LNCAP (cell line): ENCODE data around the gene PDE4D.

Source experiments
- CTCF ChIP-seq: fragments of 450-650 bp; IDR thresholded peaks from 2 replicates; pipeline ENCODE4 v1.5.1; 2017; ENCODE audit warnings: mild to moderate bottlenecking

PDE4D gene

GRCh38 chr5:59446356-59446755 lies 447.2 kb downstream of the PDE4D start:
- no peak for TF ChIP-seq CTCF

- TF ChIP-seq CTCF = no peak
Observed at GRCh38 chr5:59445741-59446140, 447.8 kb downstream of the PDE4D start.

- no peak for TF ChIP-seq CTCF
Observed at GRCh38 chr5:59439303-59439702, 454.2 kb downstream of the PDE4D start.

GRCh38 chr5:59437176-59437575 lies 456.4 kb downstream of the PDE4D start:
- TF ChIP-seq CTCF = no peak

- TF ChIP-seq CTCF = no peak
Observed at GRCh38 chr5:59436364-59437148, 457.0 kb downstream of the PDE4D start.

GRCh38 chr5:59433174-59433573 lies 460.4 kb downstream of the PDE4D start:
- TF ChIP-seq CTCF = no peak

- TF ChIP-seq CTCF = no peak
Observed at GRCh38 chr5:59430066-59430685, 463.4 kb downstream of the PDE4D start.
